ENCODE data around the gene SLC12A7. TPM values are rescaled to one million over a fixed set of nuclear protein-coding genes. Genes with fewer than 3 reads are reported as not detected.
"Not testable (repeated sequence)": the region's sequence is repeated elsewhere in the genome, so short reads cannot be mapped to it uniquely, and the experiment has no call there.

SLC12A7 gene
- polyA plus RNA-seq, 4 donors, result 32.7 to 47.0 (median 33.7) TPM

- DNase-seq (ENCODE audit: low read depth in 4 of 4, low spot score in 3 of 4), result not testable (repeated sequence)
Measured at GRCh38 chr5:1000831-1001230, 111.0 kb downstream of the SLC12A7 start.

Other genes starting within 250 kb of the SLC12A7 start
- gene BRD9, start 219.3 kb downstream of the SLC12A7 start, polyA plus RNA-seq (ENCODE audit: insufficient read length in 4 of 4), result 10 to 100 TPM; 33.0 to 38.8 (median 36.7) TPM
- gene TRIP13, start 219.2 kb downstream of the SLC12A7 start, polyA plus RNA-seq (ENCODE audit: insufficient read length in 4 of 4), result 10 to 100 TPM; 11.3 to 17.0 (median 15.4) TPM
- 10 to 100 TPM; 14.7 to 20.8 (median 16.9) TPM for gene NKD2, start 103.3 kb downstream of the SLC12A7 start, polyA plus RNA-seq (ENCODE audit: insufficient read length in 4 of 4)
- gene SLC6A19, start 89.5 kb upstream of the SLC12A7 start, polyA plus RNA-seq (ENCODE audit: insufficient read length in 4 of 4), result 10 to 100 TPM; 42.2 to 66.0 (median 60.1) TPM
- gene SLC6A18, start 113.3 kb upstream of the SLC12A7 start, polyA plus RNA-seq (ENCODE audit: insufficient read length in 4 of 4), result 1 to 10 TPM in 3 of 4 donors, under 1 TPM in 1; 0.24 to 3.9 (median 1.6) TPM
- under 1 TPM; 0.18 to 0.39 (median 0.23) TPM for gene TERT, start 183.0 kb upstream of the SLC12A7 start, polyA plus RNA-seq (ENCODE audit: insufficient read length in 4 of 4)
- gene CLPTM1L, start 233.0 kb upstream of the SLC12A7 start, polyA plus RNA-seq (ENCODE audit: insufficient read length in 4 of 4), result 100 to 1,000 TPM; 116 to 141 (median 125) TPM